ENCODE results near the gene TTC4.

- TF ChIP-seq CTCF (IDR thresholded peaks at IDR 0.05): no peak
- TF ChIP-seq POLR2A (IDR thresholded peaks at IDR 0.05): no peak
- no peak for TF ChIP-seq POLR2AphosphoS5 (IDR thresholded peaks at IDR 0.05)
Observed at GRCh38 chr1:54774820-54775498, 59.3 kb downstream of the TTC4 start.
